HG03139 (cell line): ENCODE results near the gene ELP1.
"Not testable (repeated sequence)": the region's sequence is repeated elsewhere in the genome, so short reads cannot be mapped to it uniquely, and the experiment has no call there.

Experiments used
- ATAC-seq: cut with Tn5 transposase; IDR thresholded peaks from one replicate; pipeline ENCODE4 v1.9.1; 2021; ENCODE audit not compliant: unreplicated experiment

ELP1 gene

GRCh38 chr9:108934323-108934893 is 484 bp upstream of the ELP1 start, which contains the start of gene ABITRAM:
Gene ABITRAM, plus strand, starts transcription at chr9:108934400. Its CDS starts 87 bp downstream, at chr9:108934487.
- ATAC-seq: peak; percentile 79

GRCh38 chr9:108933231-108933717 is 650 bp downstream of the ELP1 start:
- ATAC-seq: no peak

- no peak for ATAC-seq
These were observed 5.5 kb downstream of the ELP1 start for GRCh38 chr9:108928386-108928785.

DNA sequence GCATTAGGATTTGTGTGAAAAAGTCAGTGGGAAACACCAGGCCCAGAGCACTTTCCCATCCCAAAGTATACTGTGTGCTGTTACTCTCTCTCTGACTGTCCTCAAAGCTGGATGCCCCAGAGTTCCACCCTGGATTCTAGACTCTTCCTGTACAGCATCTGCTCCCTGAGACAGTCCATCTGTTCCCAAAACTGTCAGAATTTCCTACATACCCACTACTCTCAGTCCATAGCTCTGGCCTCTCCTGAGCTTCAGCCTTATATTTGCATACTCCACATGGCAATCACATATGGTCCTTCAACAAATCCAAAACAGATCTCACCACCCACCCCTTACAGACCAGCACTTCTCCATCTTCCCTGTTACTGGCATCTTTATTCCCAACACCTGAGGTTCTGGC is 9.5 kb downstream of the ELP1 start:
- no peak for ATAC-seq

DNA sequence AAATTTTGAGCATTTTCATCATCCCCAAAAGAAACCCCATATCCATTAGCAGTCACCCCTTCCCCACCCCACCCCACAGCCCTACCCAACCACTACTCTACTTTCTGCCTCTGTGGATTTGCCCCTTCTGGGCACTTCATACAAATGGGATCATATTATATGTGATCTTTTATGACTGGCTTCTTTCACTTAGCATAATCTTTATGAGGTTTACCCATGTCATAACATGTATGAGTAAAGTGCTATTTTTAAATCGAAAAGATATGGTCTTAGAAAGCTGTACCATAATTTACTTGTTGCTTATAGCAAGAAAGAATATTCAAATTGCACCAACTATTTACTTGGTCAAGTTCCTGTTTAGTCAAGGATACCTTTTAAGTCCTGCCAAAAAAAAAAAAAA is 12.7 kb downstream of the ELP1 start:
- no peak for ATAC-seq

DNA sequence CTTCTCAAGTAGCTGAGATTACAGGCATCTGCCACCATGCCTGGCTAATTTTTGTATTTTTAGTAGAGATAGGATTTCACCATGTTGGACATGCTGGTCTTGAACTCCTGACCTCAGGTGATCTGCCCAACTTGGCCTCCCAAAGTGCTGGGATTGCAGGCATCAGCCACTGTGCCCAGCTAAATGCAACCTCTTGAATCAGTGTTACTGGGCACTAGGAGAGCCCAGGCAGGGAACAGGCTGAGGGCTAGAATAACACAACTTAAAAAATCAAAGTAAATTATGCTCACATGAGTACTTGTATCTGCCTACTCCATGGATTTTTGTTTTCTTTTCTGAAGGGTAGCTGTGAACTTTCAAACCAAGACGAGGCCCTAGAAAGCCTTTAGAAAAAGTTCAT is 13.5 kb downstream of the ELP1 start:
- not testable (repeated sequence) for ATAC-seq

DNA sequence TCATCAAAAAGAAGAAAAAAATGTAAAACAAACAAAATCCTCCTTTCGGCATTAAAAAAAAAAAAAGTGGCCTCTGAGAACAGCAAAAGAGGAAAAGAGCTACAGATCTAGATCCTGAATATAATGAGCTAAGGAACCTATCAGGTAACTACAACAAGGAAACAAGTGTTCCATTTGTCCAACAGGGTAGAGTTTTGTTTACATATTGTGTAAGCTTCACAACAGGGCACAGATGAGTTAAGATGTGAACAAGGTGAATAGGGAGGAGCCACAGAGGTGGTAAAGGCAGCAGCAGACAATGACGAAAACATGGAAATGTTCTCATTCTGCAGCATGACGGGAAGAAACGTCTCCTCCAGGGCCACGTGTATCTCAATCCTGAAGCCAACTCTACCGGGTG is 14.4 kb downstream of the ELP1 start:
- ATAC-seq: no peak

- no peak for ATAC-seq
These were observed 20.5 kb downstream of the ELP1 start for GRCh38 chr9:108913391-108913790.

GRCh38 chr9:108911820-108912219 is 22.1 kb downstream of the ELP1 start:
- no peak for ATAC-seq

GRCh38 chr9:108910914-108911313 is 23.0 kb downstream of the ELP1 start:
- no peak for ATAC-seq

DNA sequence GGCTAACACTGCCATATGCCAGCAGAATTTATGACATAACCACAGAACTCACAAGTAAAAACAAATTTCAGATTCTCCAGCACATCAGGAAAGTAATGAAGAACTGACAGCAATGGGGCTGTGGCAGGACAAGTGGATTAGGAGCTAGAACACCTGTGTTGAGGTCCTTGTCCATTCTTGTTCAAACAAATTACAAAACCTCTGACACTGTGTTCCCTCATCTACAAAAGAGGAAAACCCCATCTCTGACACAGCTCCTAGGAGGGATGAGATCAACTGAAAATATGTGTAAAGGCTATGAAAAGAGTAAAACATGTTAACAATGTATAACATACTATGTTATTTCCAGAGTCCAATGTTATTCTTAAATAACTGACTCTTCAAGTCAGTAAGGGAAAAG is 23.5 kb downstream of the ELP1 start:
- ATAC-seq: no peak

GRCh38 chr9:108905494-108905893 is 28.4 kb downstream of the ELP1 start:
- ATAC-seq: no peak

- no peak for ATAC-seq
These were observed 29.8 kb downstream of the ELP1 start for GRCh38 chr9:108904161-108904560.

GRCh38 chr9:108903420-108904103 is 30.4 kb downstream of the ELP1 start:
- ATAC-seq: no peak

GRCh38 chr9:108900176-108900575 is 33.7 kb downstream of the ELP1 start:
- ATAC-seq: no peak

DNA sequence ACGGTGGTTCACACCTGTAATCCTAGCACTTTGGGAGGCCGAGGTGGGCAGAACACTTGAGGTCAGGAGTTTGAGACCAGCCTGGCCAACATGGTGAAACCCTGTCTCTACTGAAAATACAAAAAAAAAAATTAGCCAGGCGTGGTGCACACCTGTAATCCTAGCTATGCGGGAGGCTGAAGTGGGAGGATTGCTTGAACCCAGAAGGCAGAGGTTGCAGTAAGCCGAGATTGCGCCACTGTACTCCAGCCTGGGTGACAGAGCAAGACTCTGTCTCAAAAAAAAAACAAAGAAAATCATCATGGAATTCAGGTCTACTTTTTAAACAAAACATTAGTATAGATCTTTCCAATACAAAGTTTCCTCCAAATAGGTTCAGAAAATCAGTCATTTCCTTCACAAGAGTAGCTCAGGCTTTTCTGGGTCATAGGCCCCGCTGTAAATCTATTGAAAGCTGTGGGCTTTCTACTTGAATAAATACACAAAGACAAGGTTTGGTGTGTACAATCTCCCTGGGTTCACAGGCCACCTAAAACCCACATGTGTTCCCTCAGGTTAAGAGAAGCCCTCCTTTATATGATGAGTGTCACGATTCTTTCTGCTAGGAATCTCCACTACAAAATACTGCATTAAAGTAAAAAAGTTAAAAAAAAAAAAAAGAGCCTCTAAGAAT is 34.8 kb downstream of the ELP1 start:
- ATAC-seq: not testable (repeated sequence)

DNA sequence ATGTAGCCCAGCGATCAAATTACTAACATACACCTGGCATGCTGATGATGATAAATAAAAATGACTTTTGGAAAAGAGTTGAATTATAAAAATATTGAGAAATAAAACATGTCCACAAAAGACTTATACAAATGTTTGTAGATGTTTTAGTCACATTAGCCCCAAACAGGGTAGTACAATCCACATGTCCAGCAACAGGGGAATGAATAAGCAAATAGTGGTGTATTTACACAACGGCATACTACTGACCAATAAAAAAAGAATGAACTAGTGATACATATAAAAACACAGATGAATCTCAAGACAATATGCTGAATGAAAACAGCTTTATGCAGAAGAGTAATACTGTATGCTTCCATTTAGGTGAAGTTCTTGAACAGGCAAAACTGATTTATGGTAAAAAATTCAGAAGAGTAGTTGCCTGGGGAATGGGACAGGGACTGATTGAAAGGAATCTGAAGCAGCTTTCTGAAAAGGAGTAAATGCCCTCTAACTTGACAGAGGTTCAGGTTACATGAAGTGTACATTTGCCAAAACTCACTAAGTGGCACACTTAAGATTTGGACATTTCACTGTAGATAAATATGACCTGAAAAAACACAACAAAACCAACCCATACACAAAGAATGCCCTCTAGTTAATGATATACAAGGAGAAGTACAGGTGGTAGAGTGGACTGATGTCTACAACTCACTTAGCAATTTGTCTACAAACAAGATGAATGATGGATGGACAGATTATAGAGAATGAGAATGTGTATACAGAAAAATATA is 36.4 kb downstream of the ELP1 start:
- no peak for ATAC-seq

DNA sequence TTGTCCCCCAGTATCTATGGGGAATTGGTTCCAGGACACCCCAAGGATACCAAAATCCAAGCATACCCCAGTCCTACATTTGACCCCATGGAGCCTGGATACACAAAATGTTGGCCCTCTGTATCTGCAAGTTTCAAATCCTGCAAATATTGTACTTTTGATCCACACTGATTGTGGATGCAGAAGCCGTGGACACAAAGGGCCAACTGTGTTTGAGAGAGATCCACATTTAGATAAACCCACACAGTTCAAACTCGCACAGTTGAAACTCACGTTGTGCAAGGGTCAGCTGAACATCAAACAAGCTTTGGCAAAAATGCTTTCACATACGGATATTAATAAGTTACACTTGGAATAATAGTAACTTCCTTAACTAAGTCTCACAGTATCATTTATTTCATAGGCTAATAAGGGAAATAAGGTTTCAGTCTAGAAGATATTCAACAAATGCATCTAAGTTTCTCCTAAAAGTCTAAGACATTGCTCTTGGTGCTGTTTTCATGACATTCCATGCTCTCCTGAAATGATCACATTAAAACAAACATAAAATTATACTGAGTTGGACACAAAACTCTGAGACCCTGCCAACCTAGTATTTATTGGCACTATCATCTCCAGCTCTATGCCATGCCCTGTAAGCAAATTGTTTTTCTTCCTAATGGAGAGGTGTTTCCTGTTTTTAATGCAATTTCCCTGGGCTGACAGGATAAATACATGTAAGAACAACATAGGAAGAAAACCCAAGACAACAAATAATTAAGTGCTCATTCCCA is 39.5 kb downstream of the ELP1 start:
- ATAC-seq: no peak

GRCh38 chr9:108889649-108890067 is 44.3 kb downstream of the ELP1 start:
- ATAC-seq: no peak

- not testable (repeated sequence) for ATAC-seq
These were observed 47.2 kb downstream of the ELP1 start for GRCh38 chr9:108886594-108887271.
